SHP77 treated with DMSO at 0.1 percent for 48 hours (cell line): ENCODE measurements around the gene F3.

ENCODE experiments used
- DNase-seq: peaks from one replicate; lab custom pipeline; 2025; lab: John Stamatoyannopoulos, UW

F3 gene

DNA sequence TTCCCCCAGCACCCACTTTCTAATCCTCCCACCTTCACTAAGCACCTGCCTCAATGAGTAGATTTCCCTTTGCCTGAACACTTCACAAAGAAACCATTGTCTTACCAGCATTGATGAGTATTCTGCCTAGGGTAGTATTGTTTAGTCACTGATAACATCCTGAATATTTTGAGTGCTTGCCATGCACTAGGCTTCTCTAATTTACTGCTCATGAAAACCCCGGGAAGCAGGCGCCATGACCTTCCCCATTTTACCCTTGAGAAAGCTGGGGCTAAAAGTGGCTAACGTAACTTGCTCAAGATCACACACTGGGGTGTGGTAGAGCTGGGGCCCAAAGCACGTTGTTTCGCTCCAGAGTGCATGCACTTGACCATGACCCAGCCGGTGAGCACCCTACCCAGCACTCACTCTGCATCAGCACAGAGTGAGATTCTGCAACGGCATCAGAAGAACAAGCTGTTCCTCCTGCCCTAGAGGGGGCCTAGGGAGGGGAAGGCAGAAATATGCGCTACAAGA, 10.6 kb upstream of the F3 start:
- DNase-seq = peak; percentile 57

- peak; percentile 86 for DNase-seq
Observed at GRCh38 chr1:94551449-94551848, 9.9 kb upstream of the F3 start.

DNA sequence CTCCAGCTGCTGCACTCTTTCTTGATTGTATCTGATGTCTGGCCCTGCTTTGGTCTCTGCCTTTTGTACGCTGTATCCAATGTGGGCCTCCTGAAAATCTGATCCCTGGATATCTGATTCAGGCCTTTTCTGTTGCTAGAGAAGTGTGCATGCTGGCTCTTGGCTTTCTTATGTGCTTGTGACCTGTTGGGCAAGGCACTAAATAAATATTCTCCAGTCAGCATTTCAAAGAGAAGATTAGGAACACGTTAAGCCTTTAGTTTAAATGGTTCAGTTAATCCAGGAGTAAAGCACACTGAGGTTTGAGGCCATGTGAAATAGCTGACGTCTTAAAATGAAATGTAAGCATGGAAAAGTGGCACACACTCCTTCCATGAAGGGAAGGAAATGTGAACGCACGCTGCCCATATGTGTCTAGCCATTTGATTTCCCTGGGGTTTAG, 9.3 kb upstream of the F3 start:
- peak; percentile 67 for DNase-seq

DNA sequence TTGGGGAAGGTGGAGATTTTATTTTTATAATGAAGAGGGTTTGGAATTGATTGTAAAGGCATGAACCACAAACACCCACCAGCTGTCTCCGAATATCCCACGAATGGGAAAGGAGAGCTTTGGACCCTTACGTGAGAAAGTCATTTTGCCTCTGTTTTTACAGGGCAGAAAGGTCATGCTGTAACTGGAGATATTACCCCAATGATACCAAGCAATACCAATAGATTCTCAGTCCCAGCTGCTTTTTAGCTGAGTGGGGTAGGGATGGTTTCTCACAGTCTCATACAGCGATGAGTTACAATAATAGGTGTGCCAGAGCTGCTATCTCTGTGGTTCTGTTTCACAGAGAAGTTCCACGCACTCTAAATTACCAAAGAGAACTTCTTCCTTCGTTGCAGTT, 8.8 kb upstream of the F3 start:
- DNase-seq = peak; percentile 67

DNA sequence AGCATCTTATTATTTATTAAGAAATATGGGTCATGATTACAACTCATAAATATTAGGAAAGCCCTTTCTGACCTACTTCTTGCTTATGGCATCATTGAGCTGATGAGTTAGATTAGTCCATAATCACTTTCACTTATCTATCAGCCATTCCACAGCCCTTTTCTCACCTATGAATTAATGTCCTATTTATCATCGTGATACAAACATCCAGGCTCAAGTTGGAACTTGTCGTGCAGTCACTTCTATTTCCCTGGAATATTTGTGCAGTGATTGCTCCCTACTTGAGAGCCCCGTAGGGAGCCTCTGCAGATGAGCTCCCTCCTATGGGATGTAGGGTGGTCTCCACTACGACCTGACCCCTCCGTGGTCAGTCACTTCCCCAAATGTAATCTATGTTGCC, 8.1 kb upstream of the F3 start:
- no peak for DNase-seq

GRCh38 chr1:94544706-94545490, 3.3 kb upstream of the F3 start:
- DNase-seq = no peak

DNA sequence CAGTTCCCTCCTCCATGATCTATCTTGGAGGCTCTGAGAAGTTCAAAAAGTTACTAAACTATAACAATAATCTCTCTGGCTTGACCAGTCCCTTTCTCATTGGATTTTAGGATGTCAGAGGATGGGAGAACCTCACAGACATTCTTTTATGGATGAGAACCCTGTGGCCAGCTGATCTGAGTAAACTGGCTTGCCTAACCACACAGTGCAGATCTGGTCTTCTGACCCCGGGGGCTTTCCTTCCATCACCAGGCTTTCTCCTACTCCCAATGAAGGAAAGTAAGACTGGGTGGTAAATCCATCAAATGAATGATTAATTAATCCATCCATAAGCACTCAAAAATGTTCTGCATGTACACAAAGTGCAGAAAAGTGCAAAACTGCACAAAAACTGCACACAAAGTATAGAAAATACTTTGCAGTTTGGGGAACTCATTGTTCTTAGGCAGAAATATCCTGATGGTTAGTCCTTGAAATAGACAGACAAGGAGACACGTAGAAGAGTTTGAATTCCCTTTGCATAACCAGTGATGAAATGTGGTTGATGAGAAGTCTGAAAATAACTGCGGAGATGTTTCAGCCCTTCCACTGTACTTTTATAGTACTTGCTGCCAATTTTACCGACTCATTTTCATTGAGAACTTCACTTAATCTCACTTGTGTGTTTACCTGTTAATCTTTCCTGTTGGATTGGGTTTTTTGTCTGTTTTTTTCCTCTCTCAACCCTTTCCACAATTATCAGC, 2.5 kb upstream of the F3 start:
- DNase-seq = no peak

DNA sequence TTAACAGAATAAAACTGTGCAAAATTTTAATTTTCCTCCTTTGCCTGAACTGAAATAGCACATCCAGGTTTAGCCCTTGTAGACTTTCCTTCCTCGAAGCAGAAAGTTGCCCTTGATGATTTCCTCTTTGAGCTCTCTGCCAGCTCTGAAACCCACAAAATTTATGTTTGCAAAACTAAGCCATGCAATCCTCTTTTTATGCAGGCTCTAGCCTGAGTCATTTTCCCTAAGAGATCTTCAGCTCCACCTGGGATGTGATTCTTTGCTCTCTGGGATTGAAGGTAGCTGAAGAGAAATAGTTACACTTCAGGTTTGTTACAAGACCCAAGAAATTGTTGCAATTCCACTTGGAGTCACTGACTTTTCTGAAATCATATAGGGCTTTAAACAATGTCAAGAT, 1.4 kb upstream of the F3 start:
- DNase-seq = no peak

DNA sequence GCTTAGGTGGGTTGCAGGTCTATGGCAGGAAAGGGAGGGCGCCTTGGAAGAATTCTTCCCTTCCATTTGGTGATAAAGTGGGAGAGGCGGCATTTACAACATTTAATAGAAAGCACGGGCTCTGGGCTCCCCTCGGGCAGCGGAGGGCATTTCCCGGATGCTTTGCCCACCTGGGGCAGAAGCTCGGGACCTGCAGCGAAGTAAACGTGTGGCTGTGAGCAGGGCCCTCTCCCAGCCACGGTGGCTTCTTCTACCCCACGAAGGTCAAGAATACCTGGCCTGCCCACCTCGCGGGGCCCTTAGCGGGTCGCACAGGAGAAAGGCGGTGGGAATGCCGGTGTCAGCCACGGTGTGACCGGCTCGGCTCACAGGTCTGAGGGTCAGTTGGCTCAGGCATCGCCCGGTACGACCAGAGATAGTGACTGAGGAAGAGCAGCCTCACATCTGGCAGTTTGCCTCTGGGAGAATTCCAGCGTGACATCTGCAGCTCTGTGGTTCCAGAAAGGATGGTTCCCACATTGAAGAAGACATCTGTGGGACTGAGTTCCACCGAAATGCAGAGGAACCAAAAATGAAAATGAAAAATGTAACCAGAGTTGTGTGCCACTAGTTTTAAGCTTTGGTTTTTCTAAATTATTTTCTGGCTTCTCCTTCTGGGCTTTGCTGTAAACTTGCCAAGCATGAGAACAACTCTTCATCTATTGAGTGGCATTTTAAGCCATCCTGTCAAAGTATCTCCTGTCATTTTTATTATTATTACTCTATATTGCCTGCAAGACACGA, 720 bp upstream of the F3 start:
- DNase-seq = no peak

GRCh38 chr1:94540440-94541245, 916 bp downstream of the F3 start:
- DNase-seq = no peak

- no peak for DNase-seq
Observed at GRCh38 chr1:94539496-94539895, 2.1 kb downstream of the F3 start.

DNA sequence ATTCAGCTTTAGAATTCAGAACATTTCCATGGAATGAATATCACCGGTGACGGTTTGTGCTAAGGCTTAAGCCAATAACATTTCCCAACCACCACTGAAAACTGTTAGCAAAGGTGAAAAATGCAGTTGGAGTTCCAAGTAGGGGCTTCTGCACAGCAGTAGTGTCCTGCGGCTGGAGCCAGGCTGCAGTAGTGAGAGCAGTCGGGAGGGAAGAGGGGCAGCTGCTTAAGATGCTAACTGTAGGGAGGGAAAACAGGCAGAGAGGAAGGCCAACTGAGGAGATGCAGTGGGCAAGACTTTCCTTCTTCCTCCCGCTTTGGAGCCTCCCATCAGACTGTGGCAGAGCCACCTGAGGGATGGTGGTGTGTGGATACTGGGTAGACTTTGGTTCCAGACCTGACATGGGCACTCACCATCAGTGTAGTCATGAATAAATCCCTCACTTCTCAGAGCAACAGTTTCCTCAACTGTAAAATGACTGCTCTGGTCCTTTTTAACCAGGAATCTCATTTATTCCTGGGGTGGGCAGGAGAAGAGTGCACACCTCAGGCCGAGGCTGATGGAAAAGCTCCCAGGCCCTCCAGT, 3.2 kb downstream of the F3 start:
- no peak for DNase-seq

- no peak for DNase-seq
Observed at GRCh38 chr1:94537254-94537653, 4.3 kb downstream of the F3 start.

- DNase-seq = no peak
Observed at GRCh38 chr1:94535879-94536278, 5.7 kb downstream of the F3 start.

DNA sequence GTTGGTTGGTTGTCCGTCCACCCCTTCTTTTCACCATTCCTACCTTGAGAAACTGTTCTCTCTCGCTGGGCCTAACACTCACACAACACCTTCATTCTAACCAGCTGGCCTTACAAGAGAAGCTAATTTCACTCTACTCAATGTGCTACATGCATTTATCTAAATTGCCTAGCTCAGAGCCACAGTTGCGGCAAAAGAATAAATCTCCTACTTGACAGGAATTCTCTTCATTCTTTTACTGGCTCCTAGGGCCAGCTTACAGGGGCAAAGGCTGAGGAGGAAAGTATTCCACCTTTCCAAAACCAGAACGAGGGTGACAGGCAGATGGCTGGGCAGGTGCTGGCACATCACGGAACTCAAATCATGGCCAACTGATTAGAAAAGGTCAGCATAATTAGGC, 6.5 kb downstream of the F3 start:
- DNase-seq = no peak

DNA sequence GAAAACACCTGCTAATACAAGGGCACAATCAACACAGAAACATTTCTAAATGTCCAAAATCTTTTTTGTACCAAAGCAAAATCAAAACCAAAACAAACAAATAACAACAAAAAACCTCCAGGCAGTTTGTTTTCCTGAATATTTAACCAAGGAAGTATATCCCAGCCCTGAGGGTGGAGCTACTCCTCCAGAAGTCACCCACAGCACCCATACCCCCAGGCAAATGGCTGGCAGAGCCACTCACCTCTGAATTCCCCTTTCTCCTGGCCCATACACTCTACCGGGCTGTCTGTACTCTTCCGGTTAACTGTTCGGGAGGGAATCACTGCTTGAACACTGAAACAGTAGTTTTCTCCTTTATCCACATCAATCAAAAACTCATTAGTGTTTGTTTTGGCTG, 9.5 kb downstream of the F3 start:
- no peak for DNase-seq

GRCh38 chr1:94531664-94532063, 9.9 kb downstream of the F3 start:
- DNase-seq = no peak

- no peak for DNase-seq
Observed at GRCh38 chr1:94530373-94530878, 11.1 kb downstream of the F3 start.

- DNase-seq = no peak
Observed at GRCh38 chr1:94529416-94529815, 12.1 kb downstream of the F3 start.

DNA sequence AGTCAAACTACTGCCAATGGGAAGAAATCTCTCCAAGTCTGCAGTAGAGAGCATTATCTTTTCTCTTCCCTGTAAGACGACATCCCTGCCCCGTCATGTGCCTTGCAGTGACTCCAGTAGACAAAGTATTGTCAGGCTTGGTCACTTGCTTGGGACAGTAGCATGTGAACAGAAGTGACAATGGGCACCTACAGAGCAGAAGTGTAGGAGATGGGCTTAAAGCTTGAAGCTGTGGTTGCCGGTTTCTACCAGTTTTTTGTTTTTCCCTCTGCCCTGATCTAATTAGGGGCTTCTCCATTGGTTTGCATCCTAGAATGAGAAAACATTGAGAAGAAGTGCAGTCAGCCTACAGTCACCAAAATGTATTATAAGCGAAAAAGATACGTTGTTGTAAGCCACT, 12.7 kb downstream of the F3 start:
- no peak for DNase-seq

- no peak for DNase-seq
Observed at GRCh38 chr1:94528299-94528698, 13.3 kb downstream of the F3 start.
